HG03175 (cell line): Measurements from ENCODE around the gene GRID1.

Source experiments
- ATAC-seq: cut with Tn5 transposase; IDR thresholded peaks from one replicate; pipeline ENCODE4 v1.9.1; 2021; ENCODE audit warnings: mild to moderate bottlenecking, moderate library complexity; ENCODE audit not compliant: unreplicated experiment

GRID1 gene

GRCh38 chr10:86234107-86234506 is 132.5 kb downstream of the GRID1 start:
- no peak for ATAC-seq

GRCh38 chr10:86233131-86233530 is 133.5 kb downstream of the GRID1 start:
- ATAC-seq, result no peak

- no peak for ATAC-seq
These were observed 134.0 kb downstream of the GRID1 start for GRCh38 chr10:86232644-86233043.

- no peak for ATAC-seq
These were observed 134.6 kb downstream of the GRID1 start for GRCh38 chr10:86231796-86232560.

- no peak for ATAC-seq
These were observed 135.9 kb downstream of the GRID1 start for GRCh38 chr10:86230557-86231180.

- ATAC-seq, result no peak
These were observed 136.6 kb downstream of the GRID1 start for GRCh38 chr10:86229811-86230556.

- no peak for ATAC-seq
These were observed 137.2 kb downstream of the GRID1 start for GRCh38 chr10:86229376-86229775.

- ATAC-seq, result no peak
These were observed 138.9 kb downstream of the GRID1 start for GRCh38 chr10:86227501-86228258.

- no peak for ATAC-seq
These were observed 139.8 kb downstream of the GRID1 start for GRCh38 chr10:86226781-86227201.

- ATAC-seq, result no peak
These were observed 140.6 kb downstream of the GRID1 start for GRCh38 chr10:86226016-86226415.

GRCh38 chr10:86225103-86225782 is 141.4 kb downstream of the GRID1 start:
- no peak for ATAC-seq

- no peak for ATAC-seq
These were observed 142.1 kb downstream of the GRID1 start for GRCh38 chr10:86224354-86225102.

GRCh38 chr10:86223256-86223655 is 143.3 kb downstream of the GRID1 start:
- no peak for ATAC-seq

- ATAC-seq, result no peak
These were observed 143.9 kb downstream of the GRID1 start for GRCh38 chr10:86222687-86223086.

- no peak for ATAC-seq
These were observed 144.3 kb downstream of the GRID1 start for GRCh38 chr10:86222336-86222650.

- ATAC-seq, result no peak
These were observed 144.9 kb downstream of the GRID1 start for GRCh38 chr10:86221442-86222335.

- no peak for ATAC-seq
These were observed 146.0 kb downstream of the GRID1 start for GRCh38 chr10:86220626-86221025.

- ATAC-seq, result no peak
These were observed 147.3 kb downstream of the GRID1 start for GRCh38 chr10:86219271-86219670.

GRCh38 chr10:86218842-86219241 is 147.8 kb downstream of the GRID1 start:
- no peak for ATAC-seq
